ENCODE measurements around the gene TMSB4X. TPM values are rescaled to one million over a fixed set of nuclear protein-coding genes. Genes with fewer than 3 reads are reported as not detected.
"Not testable (repeated sequence)": the region's sequence is repeated elsewhere in the genome, so short reads cannot be mapped to it uniquely, and the experiment has no call there.

The TMSB4X gene
- total RNA-seq, 2 donors from 2014 or later, result 3,844 to 4,288 TPM

GRCh38 chrX:13013363-13014110, 38.6 kb downstream of the TMSB4X start:
- intact Hi-C loops (cut with DNase I), result no loop called here
- Histone ChIP-seq H3K4me3 (no peak overlapping the region), H3K27ac (peak overlapping the region; percentile 58), H3K36me3 (no peaks in the 10 kb centered on the region), H3K9me3 (no peaks in the 10 kb centered on the region), H3K9ac (ENCODE audit: low read depth in 2 of 2, low read length in 2 of 2) (peak overlapping the region in 1 of 2 donors; percentile 19), H3K27me3 (no peaks in the 10 kb centered on the region), H3K4me1 (no peaks in the 10 kb centered on the region)
- no peak for TF ChIP-seq CTCF (IDR thresholded peaks at IDR 0.05)
- DNase-seq, result peak; percentile 46

- H3K27ac ChIP-seq, result peak overlapping the region; percentile 58
- no peaks in the 10 kb centered on the region for H3K9me3 ChIP-seq
- no peak for TF ChIP-seq CTCF (IDR thresholded peaks at IDR 0.05)
- no peak overlapping the region for H3K4me3 ChIP-seq
- no peak overlapping the region for H3K9ac ChIP-seq (ENCODE audit: low read depth in 2 of 2, low read length in 2 of 2)
- intact Hi-C loops (cut with DNase I), result no loop called here
- DNase-seq, result no peak
- no peaks in the 10 kb centered on the region for H3K36me3 ChIP-seq
- H3K27me3 ChIP-seq, result no peaks in the 10 kb centered on the region
- no peaks in the 10 kb centered on the region for H3K4me1 ChIP-seq
Observed at GRCh38 chrX:13014111-13015096, 39.5 kb downstream of the TMSB4X start.

- no peak overlapping the region for H3K4me3 ChIP-seq
- intact Hi-C loops (cut with DNase I), result no loop called here
- H3K9me3 ChIP-seq, result no peaks in the 10 kb centered on the region
- no peaks in the 10 kb centered on the region for H3K4me1 ChIP-seq
- H3K27ac ChIP-seq, result no peak overlapping the region
- H3K36me3 ChIP-seq, result no peaks in the 10 kb centered on the region
- no peak for DNase-seq
- H3K9ac ChIP-seq (ENCODE audit: low read depth in 2 of 2, low read length in 2 of 2), result no peak overlapping the region
- H3K27me3 ChIP-seq, result no peaks in the 10 kb centered on the region
- TF ChIP-seq CTCF (IDR thresholded peaks at IDR 0.05), result no peak
Observed at GRCh38 chrX:13015536-13016236, 40.8 kb downstream of the TMSB4X start.

- intact Hi-C loops (cut with DNase I); H3K9me3 ChIP-seq; H3K27ac ChIP-seq: not testable (repeated sequence)
Observed at GRCh38 chrX:13016731-13017130, 41.8 kb downstream of the TMSB4X start.

GRCh38 chrX:13022926-13023325, 48.0 kb downstream of the TMSB4X start:
- no peaks in the 10 kb centered on the region for H3K27me3 ChIP-seq
- intact Hi-C loops (cut with DNase I), result no loop called here
- H3K36me3 ChIP-seq, result no peaks in the 10 kb centered on the region
- no peak overlapping the region for H3K9ac ChIP-seq (ENCODE audit: low read depth in 2 of 2, low read length in 2 of 2)
- H3K9me3 ChIP-seq, result no peaks in the 10 kb centered on the region
- no peaks in the 10 kb centered on the region for H3K4me1 ChIP-seq
- peak overlapping the region; percentile 61 for H3K27ac ChIP-seq
- DNase-seq, result no peak
- H3K4me3 ChIP-seq, result no peak overlapping the region
- TF ChIP-seq CTCF (IDR thresholded peaks at IDR 0.05), result no peak

More at GRCh38 chrX:13016731-13017130, 41.8 kb downstream of the TMSB4X start:
- H3K27me3 ChIP-seq; DNase-seq; H3K36me3 ChIP-seq; H3K4me3 ChIP-seq; H3K9ac ChIP-seq (ENCODE audit: low read depth in 2 of 2, low read length in 2 of 2); H3K4me1 ChIP-seq: not testable (repeated sequence)

Data from colonic mucosa (tissue), 4 donors.